DOHH2 (cell line): ENCODE results near the gene AKT2.

Experiments
- EZH2phosphoT487 ChIP-seq: fragments of 200-600 bp; sonication (generic); IDR thresholded peaks from 2 replicates; pipeline ENCODE4 v1.6.1; 2017; ENCODE audit warnings: borderline replicate concordance, mild to moderate bottlenecking, antibody characterized with exemption, low read length, moderate library complexity, mixed read lengths
- TF ChIP-seq, protein P1 (sequence below): fragments of 200-600 bp; sonication (generic); IDR thresholded peaks from one replicate; pipeline ENCODE4 v1.5.1; 2014; ENCODE audit warnings: antibody characterized with exemption, mild to moderate bottlenecking, low read depth, low read length; ENCODE audit not compliant: poor library complexity, severe bottlenecking

DNA sequence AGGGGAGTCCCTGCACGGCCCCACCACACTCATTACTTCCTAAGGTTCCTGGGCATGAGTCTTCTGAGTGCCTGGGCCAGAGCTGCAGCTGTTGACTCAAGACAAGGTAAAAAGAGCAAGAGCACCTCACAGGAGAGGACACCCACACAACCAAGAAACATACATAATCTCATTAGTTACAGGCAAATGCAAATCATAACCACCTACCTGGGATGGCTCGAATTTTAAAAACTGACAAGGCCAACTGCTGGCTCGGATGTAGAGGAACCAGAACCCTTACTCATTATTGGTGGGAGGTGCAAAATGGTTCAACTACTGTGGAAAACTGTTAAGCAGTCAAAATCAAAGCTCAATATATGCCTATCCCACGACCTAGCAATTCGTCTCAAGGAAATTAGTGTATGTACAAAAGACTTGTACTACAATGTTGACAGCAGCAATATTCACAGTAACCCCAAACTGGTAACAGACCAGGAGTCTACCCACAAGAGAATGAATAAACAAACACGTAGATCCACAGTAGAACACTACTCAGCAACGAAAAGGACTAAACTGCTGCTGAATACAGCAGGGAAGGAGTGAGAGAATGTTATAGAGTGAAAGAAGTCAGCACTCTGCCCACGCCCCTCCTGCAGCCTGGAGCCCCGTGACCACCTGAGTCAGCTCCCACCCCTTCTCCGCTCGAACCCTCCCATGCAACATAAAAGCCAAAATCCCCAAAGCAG is 15.8 kb downstream of the AKT2 start:
- TF ChIP-seq, protein P1, sequence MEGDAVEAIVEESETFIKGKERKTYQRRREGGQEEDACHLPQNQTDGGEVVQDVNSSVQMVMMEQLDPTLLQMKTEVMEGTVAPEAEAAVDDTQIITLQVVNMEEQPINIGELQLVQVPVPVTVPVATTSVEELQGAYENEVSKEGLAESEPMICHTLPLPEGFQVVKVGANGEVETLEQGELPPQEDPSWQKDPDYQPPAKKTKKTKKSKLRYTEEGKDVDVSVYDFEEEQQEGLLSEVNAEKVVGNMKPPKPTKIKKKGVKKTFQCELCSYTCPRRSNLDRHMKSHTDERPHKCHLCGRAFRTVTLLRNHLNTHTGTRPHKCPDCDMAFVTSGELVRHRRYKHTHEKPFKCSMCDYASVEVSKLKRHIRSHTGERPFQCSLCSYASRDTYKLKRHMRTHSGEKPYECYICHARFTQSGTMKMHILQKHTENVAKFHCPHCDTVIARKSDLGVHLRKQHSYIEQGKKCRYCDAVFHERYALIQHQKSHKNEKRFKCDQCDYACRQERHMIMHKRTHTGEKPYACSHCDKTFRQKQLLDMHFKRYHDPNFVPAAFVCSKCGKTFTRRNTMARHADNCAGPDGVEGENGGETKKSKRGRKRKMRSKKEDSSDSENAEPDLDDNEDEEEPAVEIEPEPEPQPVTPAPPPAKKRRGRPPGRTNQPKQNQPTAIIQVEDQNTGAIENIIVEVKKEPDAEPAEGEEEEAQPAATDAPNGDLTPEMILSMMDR: no peak
- no peak for TF ChIP-seq EZH2phosphoT487
